H9 (cell line): Measurements from ENCODE around the gene DOCK7. TPM values are rescaled to one million over a fixed set of nuclear protein-coding genes. Genes with fewer than 3 reads are reported as not detected.

ENCODE experiments used
- DNase-seq: peaks from one replicate; pipeline ENCODE4 v3.0.0-alpha.2; 2017
- H2AFZ ChIP-seq: one replicate; pipeline ENCODE4 v1.6.1; 2013; ENCODE audit warnings: mild to moderate bottlenecking, low read length, control low read depth, moderate library complexity
- H2AK5ac ChIP-seq: 2 replicates; pipeline ENCODE4 v1.6.1; 2013; ENCODE audit warnings: low read length, control low read depth, mixed read lengths; ENCODE audit not compliant: insufficient read length
- H2BK120ac ChIP-seq: one replicate; pipeline ENCODE4 v1.6.1; 2013; ENCODE audit warnings: low read depth, mild to moderate bottlenecking, low read length, control low read depth, inconsistent platforms; ENCODE audit not compliant: poor library complexity, severe bottlenecking
- H2BK12ac ChIP-seq: 2 replicates; pipeline ENCODE4 v1.6.1; 2013; ENCODE audit warnings: low read length, control low read depth, mixed read lengths, low read depth; ENCODE audit not compliant: insufficient read length
- H2BK15ac ChIP-seq: 2 replicates; pipeline ENCODE4 v1.6.1; 2013; ENCODE audit warnings: low read depth, low read length, control low read depth
- H2BK20ac ChIP-seq: one replicate; pipeline ENCODE4 v1.6.1; 2013; ENCODE audit warnings: low read depth, mild to moderate bottlenecking, low read length, control low read depth, inconsistent platforms; ENCODE audit not compliant: poor library complexity, severe bottlenecking
- H2BK5ac ChIP-seq: 2 replicates; pipeline ENCODE4 v1.6.1; 2013; ENCODE audit warnings: low read length, control low read depth, mixed read lengths; ENCODE audit not compliant: insufficient read length
- H3K14ac ChIP-seq: 2 replicates; pipeline ENCODE4 v1.6.1; 2013; ENCODE audit warnings: low read length, control low read depth; ENCODE audit not compliant: insufficient read depth
- H3K18ac ChIP-seq: 2 replicates; pipeline ENCODE4 v1.6.1; 2013; ENCODE audit warnings: low read depth, mild to moderate bottlenecking, mixed read lengths, low read length, control low read depth; ENCODE audit not compliant: insufficient read length
- H3K23ac ChIP-seq: 2 replicates; pipeline ENCODE4 v1.6.1; 2013; ENCODE audit warnings: low read length, control low read depth, mixed read lengths, low read depth; ENCODE audit not compliant: insufficient read length
- H3K23me2 ChIP-seq: 2 replicates; pipeline ENCODE4 v1.6.1; 2013; ENCODE audit warnings: low read depth, mild to moderate bottlenecking, mixed read lengths, low read length, control low read depth; ENCODE audit not compliant: insufficient read length, poor library complexity, severe bottlenecking
- H3K27ac ChIP-seq: 2 replicates; pipeline ENCODE4 v1.5.1; 2013; ENCODE audit warnings: low read length, control low read depth, mixed read lengths, low read depth; ENCODE audit not compliant: insufficient read length
- H3K27me3 ChIP-seq: 2 replicates; pipeline ENCODE4 v1.6.1; 2013; ENCODE audit warnings: low read length, control low read depth, inconsistent platforms; ENCODE audit not compliant: insufficient read depth
- H3K4ac ChIP-seq: 2 replicates; pipeline ENCODE4 v1.6.1; 2013; ENCODE audit warnings: low read depth, mild to moderate bottlenecking, control low read depth, inconsistent platforms, low read length, moderate library complexity
- H3K4me1 ChIP-seq: 2 replicates; pipeline ENCODE4 v1.6.1; 2013; ENCODE audit warnings: low read length, control low read depth, inconsistent platforms; ENCODE audit not compliant: insufficient read depth
- H3K4me2 ChIP-seq: 2 replicates; pipeline ENCODE4 v1.6.1; 2013; ENCODE audit warnings: low read length, control low read depth, mixed read lengths; ENCODE audit not compliant: insufficient read length, insufficient read depth
- H3K56ac ChIP-seq: 2 replicates; pipeline ENCODE4 v1.6.1; 2013; ENCODE audit warnings: low read depth, mild to moderate bottlenecking, mixed read lengths, low read length, control low read depth; ENCODE audit not compliant: insufficient read length
- H3K79me1 ChIP-seq: 2 replicates; pipeline ENCODE4 v1.6.1; 2013; ENCODE audit warnings: low read depth, mild to moderate bottlenecking, moderate library complexity, low read length, control low read depth, inconsistent platforms; ENCODE audit not compliant: insufficient read depth, poor library complexity, severe bottlenecking
- H3K79me2 ChIP-seq: 2 replicates; pipeline ENCODE4 v1.6.1; 2013; ENCODE audit warnings: low read length, control low read depth, inconsistent platforms; ENCODE audit not compliant: insufficient read depth
- H3K9ac ChIP-seq: 2 replicates; pipeline ENCODE4 v1.6.1; 2013; ENCODE audit warnings: low read length, control low read depth, mixed read lengths; ENCODE audit not compliant: insufficient read length; ENCODE audit errors: extremely low read depth
- H3K9me3 ChIP-seq: one replicate; pipeline ENCODE4 v1.6.1; 2013; ENCODE audit warnings: low read depth, low read length, inconsistent platforms; ENCODE audit not compliant: control insufficient read depth
- H3T11ph ChIP-seq: one replicate; pipeline ENCODE4 v1.6.1; 2013; ENCODE audit warnings: mild to moderate bottlenecking, low read length, control low read depth, inconsistent platforms
- H4K20me1 ChIP-seq: one replicate; pipeline ENCODE4 v1.6.1; 2013; ENCODE audit not compliant: control insufficient read depth, insufficient read length, insufficient read depth
- H4K5ac ChIP-seq: 2 replicates; pipeline ENCODE4 v1.6.1; 2013; ENCODE audit warnings: low read depth, mild to moderate bottlenecking, mixed read lengths, low read length, control low read depth; ENCODE audit not compliant: insufficient read length
- H4K8ac ChIP-seq: replicated peaks from 2 replicates; pipeline ENCODE4 v1.6.1; 2013; ENCODE audit warnings: low read length, control low read depth, mixed read lengths, low read depth; ENCODE audit not compliant: insufficient read length
- H4K91ac ChIP-seq: 2 replicates; pipeline ENCODE4 v1.6.1; 2013; ENCODE audit warnings: low read depth, mild to moderate bottlenecking, moderate library complexity, mixed read lengths, low read length, control low read depth; ENCODE audit not compliant: insufficient read length
- H3K27ac Mint-ChIP-seq, 3 experiments: 2 replicates in 2 of 3; 3 replicates in 1 of 3; pipeline ENCODE4 v1.8.0; 2020 to 2021; ENCODE audit warnings: mixed read lengths in 3 of 3, mild to moderate bottlenecking in 1 of 3, moderate library complexity in 1 of 3
- H3K27me3 Mint-ChIP-seq: 2 replicates; pipeline ENCODE4 v1.8.0; 2021; ENCODE audit warnings: low read depth, mild to moderate bottlenecking, moderate library complexity, mixed read lengths
- H3K36me3 Mint-ChIP-seq, 3 experiments: 2 replicates in 2 of 3; 3 replicates in 1 of 3; pipeline ENCODE4 v1.8.0; 2020 to 2021; ENCODE audit warnings: low read depth in 3 of 3, mixed read lengths in 3 of 3; ENCODE audit not compliant: insufficient read depth in 1 of 3
- H3K4me1 Mint-ChIP-seq, 2 experiments: 2 replicates each; pipeline ENCODE4 v1.8.0; 2020; ENCODE audit warnings: mixed read lengths in 2 of 2
- H3K4me3 Mint-ChIP-seq, 2 experiments: 2 replicates in 1 of 2; 3 replicates in 1 of 2; pipeline ENCODE4 v1.8.0; 2020 to 2021; ENCODE audit warnings: mild to moderate bottlenecking in 2 of 2, mixed read lengths in 2 of 2, moderate library complexity in 1 of 2
- H3K9me3 Mint-ChIP-seq, 2 experiments: 2 replicates in 1 of 2; 3 replicates in 1 of 2; pipeline ENCODE4 v1.8.0; 2020; ENCODE audit warnings: mild to moderate bottlenecking in 2 of 2, mixed read lengths in 2 of 2, moderate library complexity in 1 of 2
- WGBS: extraction: QIAGEN DNeasy Blood & Tissue Kit; methylation state at CpG from one replicate; pipeline ENCODE4 v1.1.7; 2013; ENCODE audit warnings: missing lambda C conversion rate, low lambda C conversion rate, mixed read lengths; ENCODE audit not compliant: insufficient read length; ENCODE audit errors: extremely low coverage; 5-methylcytosine and 5-hydroxymethylcytosine counted together
- total RNA-seq: library from RNA; stranded (reverse); gene quantifications from 2 replicates; pipeline ENCODE4 v1.2.1, GENCODE V29; 2021
- TF ChIP-seq, protein P1 (sequence below): fragments of 200-600 bp; sonication (generic); conservative IDR thresholded peaks from 3 replicates; pipeline ENCODE4 v1.8.0; 2021; ENCODE audit warnings: antibody characterized with exemption, mild to moderate bottlenecking

Gene DOCK7
- total RNA-seq, 1 experiment from 2014 or later = 36.8 TPM

- no peak overlapping the region for H3K4ac ChIP-seq
- H3K79me1 ChIP-seq = no peaks in the 10 kb centered on the region
- H3K18ac ChIP-seq = no peak overlapping the region
- no peak overlapping the region for H3K4me3 Mint-ChIP-seq
- no peak overlapping the region for H3K23ac ChIP-seq
- no peaks in the 10 kb centered on the region for H3K27me3 ChIP-seq
- H2AFZ ChIP-seq = no peak overlapping the region
- no peaks in the 10 kb centered on the region for H3K9me3 ChIP-seq
- no peak overlapping the region for H3T11ph ChIP-seq
- no peak overlapping the region for H2BK120ac ChIP-seq
- H3K27me3 Mint-ChIP-seq = no peaks in the 10 kb centered on the region
- H4K5ac ChIP-seq = no peak overlapping the region
- no peak overlapping the region for H3K27ac ChIP-seq
- H3K4me2 ChIP-seq = no peak overlapping the region
- H4K8ac ChIP-seq = no peak overlapping the region
- no CpG with 5 or more reads among the region's 6 CpGs for WGBS
- H2AK5ac ChIP-seq = no peak overlapping the region
- H3K9me3 Mint-ChIP-seq = no peaks in the 10 kb centered on the region
- H3K36me3 Mint-ChIP-seq = peaks cover 4 to 22% (median 11%) of the 10 kb centered on the region in 3 experiments; a peak in 5 of 7 replicates
- no peak overlapping the region for H2BK12ac ChIP-seq
- no peak overlapping the region for H2BK15ac ChIP-seq
- H3K4me1 Mint-ChIP-seq = peaks cover 14 to 24% of the 10 kb centered on the region in 2 experiments
- no peak overlapping the region for H2BK5ac ChIP-seq
- TF ChIP-seq, protein P1, sequence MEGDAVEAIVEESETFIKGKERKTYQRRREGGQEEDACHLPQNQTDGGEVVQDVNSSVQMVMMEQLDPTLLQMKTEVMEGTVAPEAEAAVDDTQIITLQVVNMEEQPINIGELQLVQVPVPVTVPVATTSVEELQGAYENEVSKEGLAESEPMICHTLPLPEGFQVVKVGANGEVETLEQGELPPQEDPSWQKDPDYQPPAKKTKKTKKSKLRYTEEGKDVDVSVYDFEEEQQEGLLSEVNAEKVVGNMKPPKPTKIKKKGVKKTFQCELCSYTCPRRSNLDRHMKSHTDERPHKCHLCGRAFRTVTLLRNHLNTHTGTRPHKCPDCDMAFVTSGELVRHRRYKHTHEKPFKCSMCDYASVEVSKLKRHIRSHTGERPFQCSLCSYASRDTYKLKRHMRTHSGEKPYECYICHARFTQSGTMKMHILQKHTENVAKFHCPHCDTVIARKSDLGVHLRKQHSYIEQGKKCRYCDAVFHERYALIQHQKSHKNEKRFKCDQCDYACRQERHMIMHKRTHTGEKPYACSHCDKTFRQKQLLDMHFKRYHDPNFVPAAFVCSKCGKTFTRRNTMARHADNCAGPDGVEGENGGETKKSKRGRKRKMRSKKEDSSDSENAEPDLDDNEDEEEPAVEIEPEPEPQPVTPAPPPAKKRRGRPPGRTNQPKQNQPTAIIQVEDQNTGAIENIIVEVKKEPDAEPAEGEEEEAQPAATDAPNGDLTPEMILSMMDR = peak; percentile 87
- no peaks in the 10 kb centered on the region for H3K23me2 ChIP-seq
- no peak overlapping the region for H3K56ac ChIP-seq
- 0 out of 7 replicates have a peak overlapping the region, but pooled peaks of 1 of the 3 experiments have one; percentile 27 for H3K27ac Mint-ChIP-seq
- H3K4me1 ChIP-seq = no peaks in the 10 kb centered on the region; the same call in 1 of the 2 replicates
- no peaks in the 10 kb centered on the region for H3K79me2 ChIP-seq
- H3K9ac ChIP-seq = no peak overlapping the region
- H2BK20ac ChIP-seq = no peak overlapping the region
- no peaks in the 10 kb centered on the region for H4K20me1 ChIP-seq
- H3K14ac ChIP-seq = no peak overlapping the region
- no peak overlapping the region for H4K91ac ChIP-seq
- DNase-seq = peak; percentile 84
These were observed 157.6 kb downstream of the DOCK7 start for GRCh38 chr1:62530516-62531154.
